Right lobe of liver (tissue), 6 donors: ENCODE results near the gene RPL18A. TPM values are rescaled to one million over a fixed set of nuclear protein-coding genes. Genes with fewer than 3 reads are reported as not detected.

Source experiments
- ATAC-seq, 4 donors: fragments of 200-7000 bp; cut with Tn5 transposase; one replicate each; pipeline ENCODE4 v1.9.1; 2020; ENCODE audit warnings: mild to moderate bottlenecking in 4 of 4, moderate library complexity in 4 of 4
- DNase-seq, 3 donors: peaks; one replicate each; pipeline ENCODE4 v3.0.0-alpha.2; 2020
- H3K27ac ChIP-seq, 3 donors: fragments of 200-600 bp; one replicate each; pipeline ENCODE4 v1.8.0; 2022
- H3K27me3 ChIP-seq, 2 donors: fragments of 200-600 bp; one replicate each; pipeline ENCODE4 v1.8.0; 2022
- H3K36me3 ChIP-seq, 4 donors: fragments of 200-600 bp; sonication (generic) in 1 of 4; one replicate each; pipeline versions ENCODE4 v1.5.1 to v1.8.0; 2017 to 2022; ENCODE audit warnings: control low read depth in 1 of 4
- H3K4me1 ChIP-seq, 4 donors: fragments of 200-600 bp; sonication (generic) in 1 of 4; one replicate each; pipeline versions ENCODE4 v1.5.1 to v1.8.0; 2017 to 2022; ENCODE audit warnings: control low read depth in 1 of 4
- H3K4me3 ChIP-seq, 3 donors: fragments of 200-600 bp; one replicate each; pipeline ENCODE4 v1.8.0; 2022
- H3K9me3 ChIP-seq, 4 donors: fragments of 200-600 bp; sonication (generic) in 1 of 4; one replicate each; pipeline versions ENCODE4 v1.5.1 to v1.8.0; 2017 to 2022; ENCODE audit warnings: control low read depth in 1 of 4
- POLR2A ChIP-seq: fragments of 450-650 bp; IDR thresholded peaks from one replicate; pipeline ENCODE4 v1.6.1; 2017; ENCODE audit warnings: antibody characterized with exemption, mild to moderate bottlenecking
- WGBS: methylation state at CpG from one replicate; pipeline ENCODE4 v1.1.6; 2018; ENCODE audit warnings: low coverage, low lambda C conversion rate; ENCODE audit not compliant: insufficient coverage; ENCODE audit errors: missing lambda C conversion rate; 5-methylcytosine and 5-hydroxymethylcytosine counted together
- intact Hi-C, 2 donors: fragments of 100-400 bp; cut with DNase I; formaldehyde crosslinking; loops; one replicate each; pipeline versions ENCODE4 v1.11.2 to v1.14.1; 2022
- total RNA-seq, 6 experiments: library from RNA; depleted of rRNA in 2 of 6; stranded (reverse); fragments of >200 nt in 2 of 6; fragmentation: NEBNext Ultra II Directional in 3 of 6; extraction: Animal tissue kit (Norgen Biotek cat#: 25700) in 3 of 6; gene quantifications; one replicate each; pipeline versions ENCODE4 v1.1.0 to v1.2.4, GENCODE V29; 2016 to 2023
- TF ChIP-seq, protein P1 (sequence below), 4 donors: fragments of 200-600 bp in 3 of 4; fragments of 450-650 bp in 1 of 4; IDR thresholded peaks; one replicate each; pipeline versions ENCODE4 v1.5.1 to v1.8.0; 2016 to 2022; ENCODE audit warnings: antibody characterized with exemption in 4 of 4, mild to moderate bottlenecking in 2 of 4
- donor health status: DM: no; HTN: yes; CAD: no.
- donor health status: DM: no; HTN: no; CAD: no.
- donor health status: DM: no; HTN: no; CAD: no.
- donor health status: DM: no; HTN: yes; CAD: no.
- donor health status: DM: no; HTN: yes; CAD: no.

The RPL18A gene
- total RNA-seq, 6 experiments from 2014 or later = 449 to 778 (median 494) TPM

DNA sequence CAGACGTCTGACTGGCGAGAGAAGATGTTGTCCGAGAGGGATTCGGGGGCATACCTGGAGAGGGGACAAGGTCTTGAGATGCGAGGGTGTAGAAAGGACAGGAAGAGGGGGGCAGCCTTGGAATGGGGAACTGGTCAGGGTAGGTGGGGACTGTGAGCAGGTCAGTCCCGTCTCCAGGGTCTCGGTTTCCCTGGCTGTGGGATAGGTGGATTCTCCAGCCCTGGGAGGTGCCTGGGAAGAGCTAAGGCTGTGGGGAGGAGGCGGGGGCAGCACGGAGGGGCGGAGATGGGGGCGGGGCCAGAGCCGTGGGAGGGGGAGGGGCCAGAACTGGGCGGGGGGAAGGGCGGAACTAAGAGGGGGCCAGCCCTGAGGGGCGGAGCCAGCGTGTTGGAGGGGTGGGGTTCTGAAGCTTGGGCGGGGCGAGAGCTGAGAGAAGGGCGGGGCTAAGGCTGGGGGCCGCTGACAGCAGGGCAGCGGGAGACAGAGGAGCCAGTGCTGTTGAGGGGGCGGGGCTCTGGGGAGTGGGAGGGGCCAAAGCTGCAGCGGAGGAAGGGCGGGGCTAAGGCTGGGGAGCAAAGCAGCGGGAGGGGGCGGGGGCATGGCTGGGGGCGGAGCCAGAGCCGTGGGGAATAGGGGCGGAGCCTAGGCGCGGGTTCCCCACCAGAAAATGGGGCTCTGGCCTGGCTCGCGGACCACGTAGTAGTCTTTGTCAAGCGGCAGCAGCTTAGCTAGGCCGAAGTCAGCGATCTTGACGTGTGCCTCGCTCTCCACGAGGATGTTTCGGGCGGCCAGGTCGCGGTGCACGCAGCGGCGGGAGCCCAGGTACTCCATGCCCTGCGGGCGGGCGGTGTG is 28.9 kb upstream of the RPL18A start:
- Histone ChIP-seq H3K4me3 (no peak overlapping the region), H3K9me3 (no peaks in the 10 kb centered on the region)
- WGBS = 14% methylated on average over 24 of the region's 50 CpGs

DNA sequence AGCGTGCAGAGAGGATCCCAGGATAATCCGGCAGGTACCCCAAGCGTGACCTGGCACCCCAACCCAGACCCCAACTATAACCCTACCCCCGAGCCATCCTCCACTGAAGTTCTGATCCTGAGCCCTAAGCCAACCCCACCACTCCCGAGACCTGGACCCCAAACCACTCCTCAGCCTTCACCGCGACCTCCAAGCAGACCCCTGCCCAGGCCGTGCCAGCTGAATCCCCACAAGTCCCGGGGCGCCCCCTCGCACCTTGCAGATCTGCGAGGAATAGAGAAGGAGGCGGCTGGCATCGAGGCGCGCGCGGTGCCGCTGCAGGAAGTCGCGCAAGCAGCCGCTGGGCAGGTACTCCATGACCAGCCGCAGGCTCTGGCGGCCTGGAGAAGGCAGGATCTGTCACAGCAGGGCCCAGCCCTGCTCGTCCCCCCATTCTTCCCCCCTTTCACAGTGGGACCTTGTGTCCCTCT is 28.3 kb upstream of the RPL18A start:
- ATAC-seq = no peak
- no peaks in the 10 kb centered on the region for H3K9me3 ChIP-seq

More for the DNA sequence above, 28.9 kb upstream of the RPL18A start:
- ATAC-seq (peak; percentile 47 to 77 (median 60)), DNase-seq (no peak)
- Histone ChIP-seq H3K4me1 (no peaks in the 10 kb centered on the region), H3K36me3 (no peaks in the 10 kb centered on the region), H3K27ac (no peak overlapping the region), H3K27me3 (no peaks in the 10 kb centered on the region)
- intact Hi-C loops = no loop called here
- TF ChIP-seq POLR2A = no peak
- TF ChIP-seq, protein P1, sequence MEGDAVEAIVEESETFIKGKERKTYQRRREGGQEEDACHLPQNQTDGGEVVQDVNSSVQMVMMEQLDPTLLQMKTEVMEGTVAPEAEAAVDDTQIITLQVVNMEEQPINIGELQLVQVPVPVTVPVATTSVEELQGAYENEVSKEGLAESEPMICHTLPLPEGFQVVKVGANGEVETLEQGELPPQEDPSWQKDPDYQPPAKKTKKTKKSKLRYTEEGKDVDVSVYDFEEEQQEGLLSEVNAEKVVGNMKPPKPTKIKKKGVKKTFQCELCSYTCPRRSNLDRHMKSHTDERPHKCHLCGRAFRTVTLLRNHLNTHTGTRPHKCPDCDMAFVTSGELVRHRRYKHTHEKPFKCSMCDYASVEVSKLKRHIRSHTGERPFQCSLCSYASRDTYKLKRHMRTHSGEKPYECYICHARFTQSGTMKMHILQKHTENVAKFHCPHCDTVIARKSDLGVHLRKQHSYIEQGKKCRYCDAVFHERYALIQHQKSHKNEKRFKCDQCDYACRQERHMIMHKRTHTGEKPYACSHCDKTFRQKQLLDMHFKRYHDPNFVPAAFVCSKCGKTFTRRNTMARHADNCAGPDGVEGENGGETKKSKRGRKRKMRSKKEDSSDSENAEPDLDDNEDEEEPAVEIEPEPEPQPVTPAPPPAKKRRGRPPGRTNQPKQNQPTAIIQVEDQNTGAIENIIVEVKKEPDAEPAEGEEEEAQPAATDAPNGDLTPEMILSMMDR (IDR thresholded peaks at IDR 0.05) = no peak

DNA sequence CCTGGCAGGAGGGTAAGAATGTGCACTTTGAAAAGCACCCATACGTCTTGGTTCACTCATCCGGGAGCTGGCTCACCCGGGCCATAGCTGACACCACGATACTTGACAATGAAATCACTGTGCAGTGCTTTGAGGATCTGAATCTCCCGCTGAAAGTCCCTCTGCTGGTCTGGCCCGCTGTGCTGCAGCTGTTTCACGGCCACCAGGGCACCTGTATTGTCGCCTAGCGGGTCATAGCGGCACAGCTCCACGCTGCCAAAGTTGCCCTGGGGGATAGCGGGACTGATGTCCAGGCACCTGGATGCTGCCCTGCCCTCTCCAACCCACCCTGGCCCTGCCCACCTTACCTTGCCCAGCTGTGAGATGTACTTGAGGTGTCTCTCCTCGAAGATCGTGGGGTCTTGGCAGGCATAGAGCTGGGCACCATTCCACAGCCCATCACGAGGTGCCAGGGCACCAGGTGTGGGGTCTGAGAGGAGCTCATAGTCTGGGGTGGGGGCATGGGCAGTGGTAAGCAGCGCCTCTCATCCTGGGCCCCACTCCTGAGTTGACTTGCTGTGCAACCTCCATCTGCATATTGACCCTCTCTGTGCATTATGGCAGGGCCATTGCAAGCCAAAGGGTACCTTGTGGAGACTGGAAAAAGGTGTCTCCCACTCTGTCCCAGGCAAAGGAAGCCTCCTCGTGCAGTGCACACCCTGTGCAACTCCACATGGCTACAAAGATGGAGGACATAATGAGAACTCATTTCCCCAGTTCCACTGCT is 27.1 kb upstream of the RPL18A start:
- TF ChIP-seq, protein P1 (IDR thresholded peaks at IDR 0.05) = no peak
- TF ChIP-seq POLR2A = no peak
- Histone ChIP-seq H3K4me1 (no peaks in the 10 kb centered on the region), H3K4me3 (no peak overlapping the region), H3K27me3 (no peaks in the 10 kb centered on the region), H3K27ac (no peak overlapping the region), H3K36me3 (no peaks in the 10 kb centered on the region), H3K9me3 (no peaks in the 10 kb centered on the region)
- ATAC-seq (no peak), DNase-seq (no peak)
- 90% methylated on average over 2 of the region's 17 CpGs for WGBS
- intact Hi-C loops = no loop called here

More for the DNA sequence above, 28.3 kb upstream of the RPL18A start:
- H3K4me1 ChIP-seq = no peaks in the 10 kb centered on the region
- no peak overlapping the region for H3K4me3 ChIP-seq
- H3K27ac ChIP-seq = no peak overlapping the region
- H3K36me3 ChIP-seq = no peaks in the 10 kb centered on the region
- 44% methylated on average over 7 of the region's 25 CpGs for WGBS
- no peak for DNase-seq
- no peak for TF ChIP-seq POLR2A
- TF ChIP-seq, protein P1 (IDR thresholded peaks at IDR 0.05) = no peak
- no peaks in the 10 kb centered on the region for H3K27me3 ChIP-seq
- intact Hi-C loops = no loop called here

DNA sequence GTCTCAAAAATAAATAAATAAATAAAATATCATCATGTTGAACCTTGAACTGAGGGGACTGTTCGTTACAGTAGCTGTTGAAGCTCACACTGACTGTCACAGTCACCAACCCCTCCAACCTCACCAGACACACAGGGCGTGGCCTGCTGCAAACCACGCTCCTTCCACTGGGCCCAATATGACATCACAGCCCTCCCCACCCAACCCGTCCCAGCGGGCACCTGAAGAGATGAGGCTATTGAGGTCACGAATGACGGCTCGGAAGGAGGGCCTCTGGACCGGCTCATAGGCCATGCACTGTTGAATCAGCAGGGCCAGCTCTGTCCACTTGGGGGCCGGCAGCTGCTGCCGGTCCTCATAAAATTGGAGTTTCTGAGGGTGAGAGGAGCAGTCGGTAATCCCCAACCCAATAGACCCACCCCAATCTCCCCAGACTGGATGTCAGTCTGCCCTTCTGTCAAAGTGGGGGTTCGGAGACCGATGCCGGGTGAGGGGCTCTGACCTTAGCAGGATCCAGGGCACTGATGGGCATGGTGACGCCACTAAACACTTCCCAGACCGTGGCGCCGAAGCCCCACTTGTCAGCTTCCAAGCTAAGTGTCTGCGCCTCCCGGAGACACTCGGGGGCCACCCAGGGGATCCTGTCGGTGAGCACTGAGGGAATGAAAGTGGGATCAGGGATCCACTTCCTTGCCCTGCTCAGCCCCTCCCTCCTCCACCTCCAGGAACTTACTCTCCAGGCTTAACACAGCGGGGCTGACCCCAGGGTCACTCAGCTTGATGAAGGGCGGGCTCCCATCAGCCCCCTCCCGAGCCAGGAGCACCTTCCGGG is 25.1 kb upstream of the RPL18A start:
- DNase-seq (no peak), ATAC-seq (no peak)
- WGBS = 32% methylated on average over 10 of the region's 27 CpGs
- no peak overlapping the region for H3K27ac ChIP-seq
- no peaks in the 10 kb centered on the region for H3K4me1 ChIP-seq
- intact Hi-C loops = no loop called here
- no peak for TF ChIP-seq POLR2A
- TF ChIP-seq, protein P1 (IDR thresholded peaks at IDR 0.05) = no peak
- no peaks in the 10 kb centered on the region for H3K27me3 ChIP-seq
- no peaks in the 10 kb centered on the region for H3K36me3 ChIP-seq
- no peak overlapping the region for H3K4me3 ChIP-seq
- H3K9me3 ChIP-seq = no peaks in the 10 kb centered on the region
